Calu3 (cell line): ENCODE results near the gene ACTA1. TPM values are rescaled to one million over a fixed set of nuclear protein-coding genes. Genes with fewer than 3 reads are reported as not detected.

ENCODE experiments used
- BruUV-seq: library from RNA; stranded (reverse); fragments of 400-500 nt; replicated peaks from 2 replicates; lab custom pipeline; 2021; lab: Mats Ljungman, UMichigan
- CTCF ChIA-PET: fragments of 300-600 bp; sonication (Branson Sonifier 250); formaldehyde crosslinking; loops from one replicate; lab custom pipeline; 2022; ENCODE audit warnings: antibody characterized with exemption; lab: Charles Lee
- DNase-seq: peaks from one replicate; pipeline ENCODE4 v3.0.0; 2022
- H3K27ac Mint-ChIP-seq: one replicate; pipeline ENCODE4 v1.8.0; 2022; ENCODE audit warnings: mixed read lengths; ENCODE audit not compliant: unreplicated experiment
- H3K27me3 Mint-ChIP-seq: one replicate; pipeline ENCODE4 v1.8.0; 2022; ENCODE audit warnings: mixed read lengths; ENCODE audit not compliant: unreplicated experiment
- H3K36me3 Mint-ChIP-seq: one replicate; pipeline ENCODE4 v1.8.0; 2022; ENCODE audit warnings: mild to moderate bottlenecking, moderate library complexity, mixed read lengths; ENCODE audit not compliant: insufficient read depth, unreplicated experiment
- H3K4me1 Mint-ChIP-seq: one replicate; pipeline ENCODE4 v1.8.0; 2022; ENCODE audit warnings: mild to moderate bottlenecking, low read depth, mixed read lengths; ENCODE audit not compliant: unreplicated experiment
- H3K4me3 Mint-ChIP-seq: one replicate; pipeline ENCODE4 v1.8.0; 2022; ENCODE audit warnings: mild to moderate bottlenecking, low read depth, moderate library complexity, mixed read lengths; ENCODE audit not compliant: unreplicated experiment
- H3K9me3 Mint-ChIP-seq: one replicate; pipeline ENCODE4 v1.8.0; 2022; ENCODE audit warnings: low read depth, mixed read lengths; ENCODE audit not compliant: unreplicated experiment
- CTCF ChIP-seq: fragments of 200-600 bp; IDR thresholded peaks from one replicate; pipeline ENCODE4 v1.8.0; 2022; ENCODE audit warnings: antibody characterized with exemption; ENCODE audit not compliant: unreplicated experiment
- intact Hi-C: fragments of 100-400 bp; cut with micrococcal nuclease; formaldehyde crosslinking; loops from one replicate; pipeline ENCODE4 v1.10.0; 2022; ENCODE audit not compliant: unreplicated experiment
- total RNA-seq: library from RNA; stranded (reverse); gene quantifications from 2 replicates; pipeline ENCODE4 v1.2.3, GENCODE V29; 2022

Gene ACTA1
- total RNA-seq, 1 experiment from 2014 or later, result 0.45 TPM

DNA sequence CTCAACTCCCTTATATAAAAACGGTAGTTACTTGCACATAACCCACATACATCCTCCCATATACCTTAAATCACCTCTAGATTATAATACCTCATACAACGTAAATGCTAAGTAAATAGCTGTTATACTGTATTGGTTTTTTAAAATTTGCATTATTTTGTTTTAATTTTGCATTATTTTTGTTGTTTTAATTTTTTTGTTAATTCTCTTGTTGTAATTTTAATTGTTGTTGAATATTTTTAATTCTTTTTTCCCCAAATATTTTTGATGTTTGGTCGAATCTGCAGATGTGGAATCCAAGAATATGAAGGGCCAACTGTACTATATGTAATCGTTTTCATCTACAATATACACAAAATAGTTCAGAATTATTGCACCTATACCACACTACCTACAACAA is 23.5 kb upstream of the ACTA1 start:
- Mint-ChIP-seq H3K9me3 (no peaks in the 10 kb centered on the region), H3K27ac (no peak overlapping the region), H3K27me3 (no peaks in the 10 kb centered on the region), H3K4me1 (no peaks in the 10 kb centered on the region), H3K4me3 (no peak overlapping the region), H3K36me3 (peaks cover 17% of the 10 kb centered on the region)
- no peak for DNase-seq
- CTCF ChIA-PET, result no interaction called here
- intact Hi-C loops, result no loop called here
- BruUV-seq, result no TSS peak
- no peak for TF ChIP-seq CTCF

GRCh38 chr1:229456016-229456415 is 22.1 kb upstream of the ACTA1 start:
- Mint-ChIP-seq H3K9me3 (no peaks in the 10 kb centered on the region), H3K4me1 (no peaks in the 10 kb centered on the region), H3K27ac (no peak overlapping the region), H3K36me3 (peaks cover 12% of the 10 kb centered on the region), H3K27me3 (no peaks in the 10 kb centered on the region), H3K4me3 (no peak overlapping the region)
- intact Hi-C loops, result no loop called here
- BruUV-seq, result no TSS peak
- DNase-seq, result no peak
- CTCF ChIA-PET, result no interaction called here
- TF ChIP-seq CTCF, result no peak

GRCh38 chr1:229454056-229454455 is 20.2 kb upstream of the ACTA1 start:
- BruUV-seq, result no TSS peak
- Mint-ChIP-seq H3K27ac (no peak overlapping the region), H3K36me3 (peaks cover 10% of the 10 kb centered on the region), H3K4me3 (no peak overlapping the region), H3K27me3 (no peaks in the 10 kb centered on the region), H3K9me3 (no peaks in the 10 kb centered on the region), H3K4me1 (no peaks in the 10 kb centered on the region)
- no peak for TF ChIP-seq CTCF
- intact Hi-C loops, result no loop called here
- CTCF ChIA-PET, result no interaction called here
- no peak for DNase-seq

DNA sequence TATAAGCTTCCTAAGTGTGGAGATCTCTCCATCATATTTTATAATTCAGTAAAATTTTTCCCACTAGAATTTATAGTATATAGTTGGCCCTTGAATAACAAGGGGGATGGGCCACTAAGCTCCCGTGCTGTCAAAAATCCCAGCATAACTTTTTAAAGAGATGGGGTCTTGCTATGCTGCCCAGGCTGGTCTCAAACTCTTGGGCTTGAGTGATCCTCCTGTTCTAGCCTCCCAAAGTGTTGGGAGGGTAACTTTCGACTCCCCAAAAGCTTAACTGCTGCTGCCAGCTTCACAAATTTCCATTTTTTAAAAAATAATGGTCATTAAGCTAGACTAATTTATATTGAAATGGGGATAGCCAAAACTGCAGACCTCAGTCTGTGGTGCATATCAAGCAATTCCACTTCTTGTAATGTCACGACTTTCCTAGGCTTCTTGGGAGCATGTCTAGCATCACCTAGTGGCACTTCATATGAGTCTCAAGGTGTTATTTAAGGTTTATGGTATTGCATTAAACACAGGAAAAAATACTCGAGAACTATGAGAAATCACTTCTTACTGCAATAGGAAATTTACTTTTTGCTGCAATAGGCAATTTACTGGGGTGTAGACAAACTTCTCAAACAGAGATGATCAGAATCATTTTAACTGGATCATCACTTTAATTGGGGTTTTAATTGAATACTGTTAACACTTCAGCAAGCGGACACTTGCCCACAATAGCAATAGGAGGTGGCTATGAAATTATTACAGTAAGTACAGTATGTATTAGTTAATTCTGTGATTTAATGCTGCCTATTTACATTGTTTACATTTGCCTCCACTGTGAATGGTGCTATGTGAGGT is 19.3 kb upstream of the ACTA1 start:
- no TSS peak for BruUV-seq
- Mint-ChIP-seq H3K27me3 (no peaks in the 10 kb centered on the region), H3K9me3 (no peaks in the 10 kb centered on the region), H3K27ac (no peak overlapping the region), H3K36me3 (peaks cover 18% of the 10 kb centered on the region), H3K4me3 (no peak overlapping the region), H3K4me1 (no peaks in the 10 kb centered on the region)
- DNase-seq, result no peak
- intact Hi-C loops, result loop anchor here (1.0 kb wide), 1 partner anchor 195 kb away; no protein-coding TSS in a partner anchor
- CTCF ChIA-PET, result interaction anchor here (0.6 to 1.5 kb wide), 3 partner anchors 55 to 213 kb away, joined by 3 to 5 read pairs (median 5); partner anchors contain the start of gene NUP133
- TF ChIP-seq CTCF, result no peak
